Right lobe of liver (tissue), 6 donors: Measurements from ENCODE around the gene RIPK4. TPM values are rescaled to one million over a fixed set of nuclear protein-coding genes. Genes with fewer than 3 reads are reported as not detected.

ENCODE experiments used
- ATAC-seq, 4 donors: fragments of 200-7000 bp; cut with Tn5 transposase; one replicate each; pipeline ENCODE4 v1.9.1; 2020; ENCODE audit warnings: mild to moderate bottlenecking in 4 of 4, moderate library complexity in 4 of 4
- DNase-seq, 3 donors: peaks; one replicate each; pipeline ENCODE4 v3.0.0-alpha.2; 2020
- H3K27ac ChIP-seq, 3 donors: fragments of 200-600 bp; one replicate each; pipeline ENCODE4 v1.8.0; 2022
- H3K27me3 ChIP-seq, 2 donors: fragments of 200-600 bp; one replicate each; pipeline ENCODE4 v1.8.0; 2022
- H3K36me3 ChIP-seq, 4 donors: fragments of 200-600 bp; sonication (generic) in 1 of 4; one replicate each; pipeline versions ENCODE4 v1.5.1 to v1.8.0; 2017 to 2022; ENCODE audit warnings: control low read depth in 1 of 4
- H3K4me1 ChIP-seq, 4 donors: fragments of 200-600 bp; sonication (generic) in 1 of 4; one replicate each; pipeline versions ENCODE4 v1.5.1 to v1.8.0; 2017 to 2022; ENCODE audit warnings: control low read depth in 1 of 4
- H3K4me3 ChIP-seq, 3 donors: fragments of 200-600 bp; one replicate each; pipeline ENCODE4 v1.8.0; 2022
- H3K9me3 ChIP-seq, 4 donors: fragments of 200-600 bp; sonication (generic) in 1 of 4; one replicate each; pipeline versions ENCODE4 v1.5.1 to v1.8.0; 2017 to 2022; ENCODE audit warnings: control low read depth in 1 of 4
- CTCF ChIP-seq, 4 donors: fragments of 200-600 bp in 3 of 4; fragments of 450-650 bp in 1 of 4; IDR thresholded peaks; one replicate each; pipeline versions ENCODE4 v1.5.1 to v1.8.0; 2016 to 2022; ENCODE audit warnings: antibody characterized with exemption in 4 of 4, mild to moderate bottlenecking in 2 of 4
- POLR2A ChIP-seq: fragments of 450-650 bp; IDR thresholded peaks from one replicate; pipeline ENCODE4 v1.6.1; 2017; ENCODE audit warnings: antibody characterized with exemption, mild to moderate bottlenecking
- WGBS: methylation state at CpG from one replicate; pipeline ENCODE4 v1.1.6; 2018; ENCODE audit warnings: low coverage, low lambda C conversion rate; ENCODE audit not compliant: insufficient coverage; ENCODE audit errors: missing lambda C conversion rate; 5-methylcytosine and 5-hydroxymethylcytosine counted together
- intact Hi-C, 2 donors: fragments of 100-400 bp; cut with DNase I; formaldehyde crosslinking; loops; one replicate each; pipeline versions ENCODE4 v1.11.2 to v1.14.1; 2022
- total RNA-seq, 6 experiments: library from RNA; depleted of rRNA in 2 of 6; stranded (reverse); fragments of >200 nt in 2 of 6; fragmentation: NEBNext Ultra II Directional in 3 of 6; extraction: Animal tissue kit (Norgen Biotek cat#: 25700) in 3 of 6; gene quantifications; one replicate each; pipeline versions ENCODE4 v1.1.0 to v1.2.4, GENCODE V29; 2016 to 2023
- donor health status: DM: no; HTN: yes; CAD: no.
- donor health status: DM: no; HTN: no; CAD: no.
- donor health status: DM: no; HTN: no; CAD: no.
- donor health status: DM: no; HTN: yes; CAD: no.
- donor health status: DM: no; HTN: yes; CAD: no.

RIPK4 gene
- total RNA-seq, 6 experiments from 2014 or later: 6.7 to 18.7 (median 12.7) TPM

GRCh38 chr21:41781050-41781410 is 14.2 kb upstream of the RIPK4 start:
- no peak overlapping the region for H3K4me3 ChIP-seq
- DNase-seq: no peak
- ATAC-seq: no peak
- TF ChIP-seq CTCF (IDR thresholded peaks at IDR 0.05) (no peak), POLR2A (no peak)
- no peaks in the 10 kb centered on the region for H3K27me3 ChIP-seq
- intact Hi-C loops: no loop called here
- H3K4me1 ChIP-seq: peaks cover 0 to 18% (median 3%) of the 10 kb centered on the region in 4 donors
- no peak overlapping the region for H3K27ac ChIP-seq
- H3K9me3 ChIP-seq: no peaks in the 10 kb centered on the region
- no peaks in the 10 kb centered on the region for H3K36me3 ChIP-seq
- 33% methylated on average over 2 of the region's 2 CpGs for WGBS

- Histone ChIP-seq H3K9me3 (no peaks in the 10 kb centered on the region), H3K4me3 (no peak overlapping the region), H3K27me3 (no peaks in the 10 kb centered on the region), H3K27ac (no peak overlapping the region), H3K4me1 (peaks cover 0 to 18% (median 3%) of the 10 kb centered on the region in 4 donors), H3K36me3 (no peaks in the 10 kb centered on the region)
- intact Hi-C loops: no loop called here
- ATAC-seq: no peak
- WGBS: 40% methylated on average over 1 of the region's 1 CpG
- TF ChIP-seq CTCF (IDR thresholded peaks at IDR 0.05): no peak
- TF ChIP-seq POLR2A: no peak
- no peak for DNase-seq
These were observed 13.6 kb upstream of the RIPK4 start for GRCh38 chr21:41780337-41781049.

GRCh38 chr21:41779659-41780058 is 12.8 kb upstream of the RIPK4 start:
- Histone ChIP-seq H3K27ac (no peak overlapping the region), H3K4me1 (peaks cover 0 to 18% (median 3%) of the 10 kb centered on the region in 4 donors), H3K4me3 (no peak overlapping the region), H3K9me3 (no peaks in the 10 kb centered on the region), H3K27me3 (no peaks in the 10 kb centered on the region), H3K36me3 (no peaks in the 10 kb centered on the region)
- ATAC-seq (peak in 2 of 4 donors; percentile 2 to 8), DNase-seq (no peak)
- TF ChIP-seq CTCF (IDR thresholded peaks at IDR 0.05) (no peak), POLR2A (no peak)
- intact Hi-C loops: loop anchor here (5.0 to 10.0 kb wide), 2 partner anchors 165 to 167 kb away; no protein-coding TSS in a partner anchor
- WGBS: 25% methylated on average over 5 of the region's 5 CpGs

GRCh38 chr21:41778930-41779600 is 12.2 kb upstream of the RIPK4 start:
- 13% methylated on average over 15 of the region's 16 CpGs for WGBS
- DNase-seq (no peak), ATAC-seq (peak; percentile 77 to 88 (median 82))
- intact Hi-C loops: loop anchor here (5.0 to 10.0 kb wide), 2 partner anchors 164 to 167 kb away; no protein-coding TSS in a partner anchor
- Histone ChIP-seq H3K36me3 (no peaks in the 10 kb centered on the region), H3K27ac (no peak overlapping the region), H3K27me3 (no peaks in the 10 kb centered on the region), H3K4me3 (no peak overlapping the region), H3K4me1 (peaks cover 0 to 18% (median 3%) of the 10 kb centered on the region in 4 donors), H3K9me3 (no peaks in the 10 kb centered on the region)
- TF ChIP-seq CTCF (IDR thresholded peaks at IDR 0.05) (no peak), POLR2A (no peak)
